ENCODE measurements around the gene LITAFD.

- TF ChIP-seq EZH2 (IDR thresholded peaks at IDR 0.05; ENCODE audit: insufficient read depth, poor library complexity, severe bottlenecking): no peak
- TF ChIP-seq EZH2phosphoT487 (IDR thresholded peaks at IDR 0.05; ENCODE audit: insufficient read depth, low read depth): no peak
These were observed 37.8 kb downstream of the LITAFD start for GRCh38 chr16:8919934-8920462.

Measured in GM23248 (cell line).